CD4-positive, alpha-beta T cell treated with Interleukin-4 for 1 hour (primary cell): ENCODE data around the gene CAPN9.

Experiments
- DNase-seq, 2 donors: peaks; one replicate each; pipeline ENCODE4 v3.0.0-alpha.2; 2020 to 2022

CAPN9 gene

DNA sequence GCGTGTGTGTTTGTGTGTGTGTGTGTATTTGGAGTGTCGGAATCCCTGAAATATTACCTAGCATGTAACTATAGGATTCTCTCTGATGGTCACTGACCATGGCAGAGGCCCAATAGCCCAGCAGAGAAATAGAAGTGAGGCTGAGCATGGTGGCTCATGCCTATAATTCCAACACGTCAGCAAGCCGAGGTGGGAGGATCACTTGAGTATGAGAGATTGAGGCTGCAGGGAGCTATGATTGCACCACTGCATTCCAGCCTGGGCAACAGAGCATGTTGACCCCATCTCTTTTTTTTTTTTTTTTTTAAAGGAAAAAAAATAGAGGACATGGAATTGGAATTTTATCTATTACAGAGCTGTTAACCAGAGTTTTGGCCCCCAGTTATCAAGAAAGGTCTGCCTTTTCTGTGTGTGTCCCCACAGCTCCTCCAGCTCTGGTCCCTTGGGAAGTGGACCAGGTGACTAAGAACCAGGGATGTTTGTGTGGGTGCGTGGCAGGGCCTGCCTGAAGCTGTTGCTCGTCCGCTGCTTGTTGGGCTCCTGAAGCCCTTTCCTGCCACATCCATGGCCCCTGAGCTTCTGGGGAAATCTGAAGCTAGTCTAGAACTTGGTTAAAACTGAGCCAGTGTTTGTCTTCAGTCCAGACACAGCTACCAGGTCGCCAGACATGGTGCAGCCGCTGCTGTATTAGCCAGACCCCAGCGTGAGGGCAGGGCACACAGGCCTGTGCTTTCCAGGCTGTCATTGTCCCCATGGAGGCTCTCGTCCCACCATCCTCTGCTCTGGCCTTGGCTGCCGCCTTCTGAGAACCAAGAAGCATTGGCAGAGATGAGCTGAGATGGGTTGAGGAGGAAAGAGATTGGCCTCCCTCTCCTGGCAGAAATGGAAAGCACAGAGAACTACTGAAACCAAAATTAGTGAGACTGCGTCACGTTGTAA is 25.5 kb downstream of the CAPN9 start:
- DNase-seq: no peak

DNA sequence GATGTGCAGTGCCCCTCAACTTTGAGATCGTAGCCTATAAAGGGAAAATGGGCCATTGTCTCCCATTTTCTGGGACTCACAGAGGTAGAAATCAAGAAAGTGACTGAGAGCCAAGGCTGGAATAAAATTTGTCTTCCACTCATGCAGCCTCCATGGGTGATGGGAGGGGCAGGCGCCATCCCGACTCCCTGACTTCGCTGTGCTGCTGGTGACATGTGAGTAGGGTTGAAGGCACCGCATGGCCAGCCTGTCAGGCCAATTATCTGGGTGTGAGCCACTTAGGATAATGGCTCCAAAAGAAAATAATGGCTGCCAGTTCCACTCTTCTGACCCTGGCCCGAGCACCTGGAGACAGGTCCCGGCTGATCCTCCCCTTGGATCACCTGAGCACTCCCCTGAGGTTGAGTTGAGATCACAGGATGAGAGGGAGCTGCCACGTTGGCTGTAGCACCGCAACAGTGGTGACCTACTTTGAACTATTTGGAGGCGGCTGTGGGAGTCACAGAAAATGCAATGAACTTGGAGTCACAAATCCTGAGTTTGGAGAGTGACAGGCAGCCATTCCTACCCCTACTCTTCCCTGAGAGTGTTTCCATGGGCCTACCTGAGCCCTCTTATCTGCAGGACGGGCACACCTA is 26.3 kb downstream of the CAPN9 start:
- no peak for DNase-seq

DNA sequence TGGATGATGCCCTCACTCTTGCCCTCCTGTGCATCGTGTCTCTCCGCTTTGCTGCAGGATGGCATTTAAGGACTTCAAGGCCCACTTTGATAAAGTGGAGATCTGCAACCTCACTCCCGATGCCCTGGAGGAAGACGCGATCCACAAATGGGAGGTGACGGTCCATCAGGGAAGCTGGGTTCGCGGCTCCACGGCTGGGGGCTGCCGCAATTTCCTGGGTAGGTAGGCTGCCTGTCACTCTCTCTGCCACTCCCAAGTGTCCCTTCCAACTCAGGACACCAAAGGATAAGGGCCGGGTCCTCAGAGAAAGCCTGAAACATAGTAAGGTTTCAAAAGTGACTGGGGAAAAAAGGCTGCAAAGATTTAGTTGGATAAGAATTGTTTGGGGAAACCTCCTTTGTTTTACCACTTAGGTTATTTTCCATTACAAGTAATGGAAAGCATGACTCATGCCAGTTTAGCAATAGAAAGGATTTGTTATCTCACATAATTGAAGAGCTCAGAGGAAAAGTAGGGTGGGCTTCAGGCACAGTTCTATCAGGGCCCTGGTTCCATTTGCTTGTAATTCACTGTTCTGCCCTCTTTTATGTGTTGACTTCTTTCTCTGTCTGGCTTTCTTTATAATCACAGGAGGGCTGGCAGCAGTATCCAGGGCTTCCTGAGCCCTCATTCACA is 31.9 kb downstream of the CAPN9 start:
- no peak for DNase-seq

DNA sequence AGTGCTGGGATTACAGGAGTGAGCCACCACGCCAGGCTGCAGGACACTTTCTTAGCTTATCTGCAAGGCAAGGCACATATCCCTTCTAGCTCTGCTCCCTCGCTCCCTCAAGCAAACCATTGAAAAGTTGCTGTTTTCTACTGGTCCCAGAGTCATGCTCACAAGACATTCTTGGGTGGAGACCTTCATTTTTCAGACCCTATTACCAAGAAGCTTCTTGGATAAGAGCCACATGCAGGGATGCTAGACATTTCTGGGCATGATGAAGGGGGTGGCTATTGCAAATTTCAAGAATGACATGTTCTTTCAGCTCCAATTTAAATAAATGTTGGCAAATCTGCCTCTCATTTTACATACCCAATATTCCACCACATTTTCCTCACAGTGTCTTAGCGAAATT is 33.9 kb downstream of the CAPN9 start:
- DNase-seq: no peak

DNA sequence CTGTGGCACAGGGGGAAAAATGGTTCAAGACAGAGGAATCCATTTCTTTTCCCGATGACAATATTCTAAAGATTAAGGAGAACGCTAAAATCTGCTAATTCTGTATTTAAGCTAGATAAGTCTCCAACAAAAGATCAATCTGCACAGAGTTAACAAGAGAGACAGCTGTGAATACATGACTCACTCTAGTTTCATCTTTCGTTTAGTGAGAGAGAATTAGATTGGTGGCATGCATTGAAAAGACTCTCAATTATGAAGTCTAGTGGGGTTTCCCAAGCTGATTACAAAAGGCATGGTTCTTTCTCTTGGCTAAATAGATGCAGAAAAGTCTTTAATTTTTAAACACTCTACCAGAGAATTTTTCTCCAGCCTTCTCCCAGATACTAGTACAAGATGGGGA is 34.4 kb downstream of the CAPN9 start:
- DNase-seq: no peak

DNA sequence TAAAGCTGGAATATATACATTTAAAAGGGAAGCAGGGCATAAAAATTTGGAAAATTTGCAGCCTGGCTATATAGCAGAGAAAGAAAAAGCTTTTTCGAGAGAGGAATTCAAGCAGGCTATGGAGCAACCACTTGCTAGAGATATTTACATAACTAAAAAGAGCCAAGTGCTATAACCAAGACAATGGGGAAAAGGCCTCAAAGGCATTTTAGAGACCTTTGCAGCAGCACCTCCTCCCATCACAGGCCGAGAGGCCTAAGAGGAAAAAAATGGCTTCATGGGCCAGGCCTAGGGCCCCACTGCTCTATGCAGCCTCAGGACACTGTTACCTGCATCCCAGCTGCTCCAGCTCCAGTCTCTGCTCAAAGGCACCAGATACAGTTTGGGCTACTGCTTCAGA is 37.0 kb downstream of the CAPN9 start:
- DNase-seq: no peak

DNA sequence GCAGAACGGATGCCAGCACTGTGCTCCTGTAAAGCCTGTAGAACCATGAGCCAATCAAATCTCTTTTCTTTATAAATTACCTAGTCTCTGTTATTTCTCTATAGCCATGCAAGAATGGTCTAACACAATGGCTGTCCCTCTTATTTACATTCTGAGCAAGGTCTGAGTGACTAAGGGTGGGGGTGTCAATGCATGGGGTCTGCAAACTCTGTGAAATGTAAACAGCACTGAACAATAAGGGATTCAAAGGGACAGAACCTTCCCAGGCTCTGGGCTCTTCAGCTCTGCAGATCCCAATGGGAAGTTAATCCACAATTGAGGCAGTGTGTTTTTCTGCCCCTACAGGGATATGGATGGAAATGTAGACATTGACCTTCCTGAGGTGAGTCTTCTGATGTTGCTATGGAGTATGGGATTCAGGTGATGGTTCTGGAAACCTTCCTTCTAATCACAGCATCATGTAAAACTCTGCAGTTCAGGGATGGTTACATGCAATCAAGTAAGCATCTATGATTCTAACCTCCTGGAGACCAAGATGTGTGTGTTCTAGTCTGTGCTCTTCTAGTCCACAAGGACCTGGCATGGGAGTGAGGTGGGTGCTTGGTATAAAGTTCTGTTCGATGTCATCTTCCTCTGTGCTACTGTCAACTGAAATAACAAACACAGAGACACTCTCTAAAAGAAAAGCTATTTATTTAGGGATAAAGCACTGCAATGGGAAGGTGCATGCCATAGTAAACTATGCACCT is 38.6 kb downstream of the CAPN9 start:
- DNase-seq: no peak

DNA sequence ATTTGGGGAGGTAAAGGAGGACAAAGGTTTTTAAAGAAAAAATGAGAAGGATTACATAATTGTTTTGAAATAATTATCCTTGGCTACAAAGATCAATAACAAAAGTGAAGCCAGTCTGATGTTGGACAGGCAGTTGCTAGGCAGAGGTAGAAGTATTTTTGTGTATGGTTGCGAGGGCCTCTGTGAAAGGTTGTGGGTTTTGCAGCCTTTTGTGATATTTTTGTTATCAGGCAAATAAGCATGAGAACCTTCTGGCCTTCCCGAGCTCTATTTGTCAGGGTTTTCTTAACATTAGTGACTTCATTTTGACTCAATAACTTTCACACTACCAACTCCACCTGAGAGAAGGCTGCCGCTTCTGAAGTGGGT is 39.2 kb downstream of the CAPN9 start:
- no peak for DNase-seq

DNA sequence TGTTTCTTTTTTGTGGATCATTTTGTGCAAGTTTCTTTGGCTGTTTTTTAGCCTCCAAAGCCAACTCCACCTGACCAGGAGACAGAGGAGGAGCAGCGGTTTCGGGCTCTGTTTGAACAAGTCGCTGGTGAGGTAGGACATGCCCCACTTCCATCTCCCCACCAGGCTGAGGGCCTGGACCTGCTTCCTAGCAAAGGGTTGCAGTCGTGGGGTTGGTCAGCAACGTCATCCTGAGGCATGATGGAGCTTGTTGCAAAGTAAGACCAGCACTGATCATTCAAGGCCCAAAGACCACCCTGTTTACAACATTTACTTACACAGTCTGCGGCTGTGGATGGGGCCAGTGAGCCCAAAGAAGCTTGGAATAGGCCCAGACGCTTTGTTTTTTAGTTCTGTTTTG is 40.3 kb downstream of the CAPN9 start:
- DNase-seq: no peak

DNA sequence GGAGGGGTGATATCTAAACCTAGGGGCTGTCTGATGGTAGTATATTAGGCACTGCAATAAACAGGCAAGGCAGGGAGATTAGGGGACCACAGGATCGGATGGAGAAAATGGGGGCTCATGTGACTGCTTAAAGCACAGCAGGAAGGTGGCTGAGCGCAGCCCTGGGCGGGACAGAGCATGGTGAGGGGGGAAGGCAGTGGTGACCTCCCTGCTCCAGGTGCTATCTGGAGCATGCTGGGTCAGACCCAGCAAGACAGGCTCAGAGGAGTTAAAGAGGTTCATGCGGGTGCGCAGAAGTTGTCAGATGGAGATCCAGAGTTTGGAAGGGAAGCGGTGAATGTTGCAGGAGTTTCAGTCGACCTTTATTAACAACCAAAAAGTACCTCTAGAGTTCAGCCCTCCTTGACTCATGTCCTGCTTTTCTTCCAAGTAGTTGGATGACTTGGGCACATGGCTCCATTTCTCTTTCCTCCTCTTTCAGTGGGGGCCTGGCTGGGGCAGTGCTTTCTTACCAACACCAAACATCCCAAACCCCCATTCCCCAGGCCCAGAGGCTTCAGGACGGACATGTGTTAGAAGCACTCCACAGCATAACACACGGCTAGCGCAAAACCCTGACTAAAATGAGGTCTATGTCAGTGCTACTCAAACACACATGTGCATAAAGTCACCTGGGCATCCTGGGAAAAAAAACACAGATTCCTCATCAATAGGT is 41.5 kb downstream of the CAPN9 start:
- no peak for DNase-seq

DNA sequence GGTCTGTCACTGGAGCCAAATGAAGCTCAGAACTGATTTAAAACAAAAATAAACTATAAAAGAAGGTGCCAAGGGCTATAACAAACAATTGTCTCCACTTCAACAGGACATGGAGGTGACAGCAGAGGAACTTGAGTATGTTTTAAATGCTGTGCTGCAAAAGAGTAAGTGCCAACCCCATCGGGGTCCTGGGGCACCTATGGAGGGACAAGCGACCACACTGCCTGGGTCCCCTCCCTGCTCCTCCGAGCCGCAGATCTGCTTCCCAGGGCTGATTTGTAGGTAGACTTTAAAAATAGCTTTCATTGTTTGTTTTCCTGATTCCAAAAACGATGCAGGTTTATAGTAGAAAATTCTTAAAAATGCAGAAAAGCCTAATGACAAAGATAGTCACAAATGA is 42.8 kb downstream of the CAPN9 start:
- DNase-seq: no peak

DNA sequence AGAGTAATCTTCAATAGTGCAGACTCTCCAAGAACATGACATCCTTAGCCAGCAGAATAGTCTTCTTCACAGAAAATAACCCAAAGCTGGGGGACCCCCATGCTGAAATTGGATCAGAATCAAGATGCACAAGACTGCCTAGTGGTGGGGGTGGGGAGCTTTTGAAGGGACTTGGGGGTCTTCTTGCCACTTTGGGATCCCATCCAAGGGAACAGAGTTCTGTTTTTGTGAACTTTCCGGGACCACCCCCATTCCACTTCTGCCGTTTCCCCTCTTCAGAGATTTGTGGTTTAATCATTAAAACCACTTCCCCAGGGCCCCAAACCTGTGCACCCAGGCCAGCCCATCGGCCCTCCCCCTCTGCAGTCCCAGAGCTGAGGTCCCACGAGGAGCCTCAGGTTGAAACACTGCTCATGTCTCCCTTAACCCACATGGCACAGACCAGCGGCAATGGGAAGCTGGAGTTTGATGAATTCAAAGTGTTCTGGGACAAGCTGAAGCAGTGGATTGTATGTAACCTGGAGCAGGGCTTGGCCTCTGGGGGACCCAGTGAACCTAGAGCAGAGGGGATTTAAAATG is 44.9 kb downstream of the CAPN9 start:
- no peak for DNase-seq

DNA sequence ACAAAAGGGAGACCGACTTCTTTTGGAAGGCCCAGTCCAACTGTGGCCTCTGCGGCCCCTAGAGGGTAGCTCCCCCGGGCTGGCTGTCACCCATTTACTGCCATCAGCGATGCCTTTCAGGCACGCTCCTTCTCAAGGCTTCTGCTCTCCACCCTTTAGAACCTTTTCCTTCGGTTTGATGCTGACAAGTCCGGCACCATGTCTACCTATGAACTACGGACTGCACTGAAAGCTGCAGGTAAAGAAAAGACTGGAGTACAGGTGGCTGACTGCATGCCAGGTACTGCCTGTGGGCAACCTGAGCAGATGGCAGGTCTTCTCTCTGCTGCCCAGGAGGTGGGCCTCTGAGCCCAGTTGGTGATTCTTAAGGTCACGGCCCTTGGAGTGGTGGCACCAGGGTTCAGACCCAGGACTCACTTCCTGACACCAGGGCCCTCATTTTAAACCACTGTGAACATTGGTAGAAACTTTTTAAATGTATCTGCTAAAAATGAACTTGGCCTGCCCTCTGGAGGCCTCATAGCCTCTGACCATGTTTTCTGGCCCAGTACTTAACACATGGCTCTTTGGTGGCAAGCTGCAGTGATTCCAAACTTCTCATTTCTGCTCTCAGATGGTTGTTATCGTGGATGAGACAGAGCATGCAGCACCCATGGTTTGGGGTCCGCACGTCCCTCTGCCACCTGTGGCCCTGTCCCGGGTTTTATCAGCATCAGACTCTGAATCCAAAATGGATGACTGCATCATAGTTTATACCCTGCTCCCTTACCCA is 45.7 kb downstream of the CAPN9 start:
- no peak for DNase-seq

DNA sequence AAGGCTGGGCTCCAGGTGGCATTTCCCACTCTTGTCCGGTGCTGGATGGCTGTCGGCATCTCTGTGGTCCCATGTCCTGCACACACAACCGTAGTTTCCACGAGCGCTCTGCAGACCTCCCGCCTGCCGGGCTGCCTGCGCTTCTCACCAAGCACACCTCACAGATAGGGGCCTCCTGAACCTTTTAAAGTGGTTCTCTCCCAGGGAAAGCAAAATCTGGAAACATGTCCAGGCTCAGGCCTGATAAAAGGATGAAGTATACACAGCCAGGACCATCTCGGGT is 46.2 kb downstream of the CAPN9 start:
- DNase-seq: no peak

DNA sequence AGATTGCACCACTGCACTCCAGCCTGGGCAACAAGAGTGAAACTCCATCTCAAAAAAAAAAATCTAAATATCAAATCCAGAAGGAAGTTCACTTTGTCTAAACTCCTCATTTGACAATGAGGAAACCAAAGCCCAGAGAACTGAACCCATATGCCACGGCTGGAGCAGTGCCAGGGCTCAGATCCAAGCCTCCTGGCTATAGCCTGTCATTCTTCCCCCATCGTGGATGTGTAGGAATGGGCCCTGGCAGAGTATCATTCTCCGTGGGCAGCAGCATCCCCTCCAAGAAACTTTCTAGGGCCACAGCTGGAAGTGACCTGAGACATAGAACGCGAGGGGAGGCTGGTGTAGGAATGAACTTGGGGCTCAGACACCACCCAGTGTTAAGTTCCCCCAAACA is 47.2 kb downstream of the CAPN9 start:
- DNase-seq: no peak

DNA sequence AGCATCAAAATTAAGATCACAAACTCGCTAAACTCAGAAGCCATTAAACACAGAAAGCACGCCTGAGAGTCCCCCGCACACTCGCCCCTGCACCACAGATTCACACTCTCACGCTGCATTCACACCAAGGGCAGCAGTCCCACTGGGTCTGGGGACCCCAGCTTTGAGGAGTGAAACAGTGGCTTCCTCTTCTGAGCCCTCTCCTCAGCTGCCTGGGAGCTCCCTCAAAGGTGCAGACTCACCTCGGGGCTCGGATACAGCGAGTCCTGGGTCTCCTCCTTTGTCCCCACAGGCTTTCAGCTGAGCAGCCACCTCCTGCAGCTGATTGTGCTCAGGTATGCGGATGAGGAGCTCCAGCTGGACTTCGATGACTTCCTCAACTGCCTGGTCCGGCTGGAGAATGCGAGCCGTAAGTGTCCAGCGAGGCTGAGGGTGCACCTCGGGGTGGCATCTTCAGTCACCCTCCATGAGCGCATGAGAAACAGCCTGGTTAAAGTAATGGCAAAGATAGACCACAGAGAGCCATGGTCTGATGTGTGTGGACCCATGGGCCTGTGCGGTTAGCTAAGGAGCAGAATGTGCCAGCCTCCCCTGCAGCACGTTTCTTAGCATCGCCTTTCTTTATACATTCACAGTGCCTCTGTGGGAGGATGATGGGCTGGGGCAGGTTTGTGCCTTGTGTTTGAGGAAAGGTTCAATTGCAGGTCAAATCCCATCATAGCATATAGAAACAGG is 47.9 kb downstream of the CAPN9 start:
- DNase-seq: no peak

DNA sequence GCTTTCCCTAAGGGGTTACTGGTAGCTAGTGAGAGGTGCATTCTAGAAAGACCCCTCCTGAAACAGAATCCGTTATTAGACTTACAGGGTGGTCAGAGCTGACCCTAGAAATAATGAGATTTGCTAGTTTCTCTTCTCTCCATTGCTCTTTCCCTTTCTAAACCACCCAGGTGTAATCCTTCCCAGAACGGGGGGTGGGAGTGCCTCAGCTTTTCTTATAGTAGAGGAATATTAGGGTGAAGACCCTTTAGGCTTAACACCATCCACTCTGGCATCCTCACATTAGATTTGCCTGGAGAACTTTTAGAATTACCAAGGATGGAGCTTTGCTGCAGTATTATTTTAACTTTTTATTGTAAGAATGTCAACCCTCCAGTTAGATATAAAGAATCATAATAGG is 49.4 kb downstream of the CAPN9 start:
- no peak for DNase-seq

DNA sequence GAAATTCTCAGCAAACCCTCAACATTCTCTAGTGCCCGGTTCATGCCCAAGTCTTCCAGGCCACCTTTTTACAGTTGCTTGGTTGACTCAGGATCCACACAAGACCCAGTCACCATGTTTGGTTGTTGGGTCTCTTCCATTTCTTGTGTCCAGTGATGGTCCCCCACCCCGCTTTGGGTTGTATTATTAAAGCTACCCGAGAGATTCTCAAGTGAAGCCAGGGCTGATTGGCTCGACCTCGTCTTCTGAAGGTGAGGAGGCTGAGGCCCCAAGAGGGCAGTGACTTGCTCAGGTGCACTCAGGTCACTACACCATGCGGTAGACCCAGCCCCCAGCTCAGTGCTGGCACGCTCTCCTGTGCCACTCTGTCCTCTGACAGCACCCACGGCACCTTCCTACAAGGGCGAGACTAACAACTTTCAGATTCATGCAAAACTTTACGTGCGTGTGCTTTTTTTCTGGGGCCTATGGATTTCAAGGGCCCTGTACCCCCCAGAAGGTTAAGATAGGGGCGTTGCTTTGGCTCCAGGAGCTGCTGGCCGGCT is 50.3 kb downstream of the CAPN9 start:
- no peak for DNase-seq

DNA sequence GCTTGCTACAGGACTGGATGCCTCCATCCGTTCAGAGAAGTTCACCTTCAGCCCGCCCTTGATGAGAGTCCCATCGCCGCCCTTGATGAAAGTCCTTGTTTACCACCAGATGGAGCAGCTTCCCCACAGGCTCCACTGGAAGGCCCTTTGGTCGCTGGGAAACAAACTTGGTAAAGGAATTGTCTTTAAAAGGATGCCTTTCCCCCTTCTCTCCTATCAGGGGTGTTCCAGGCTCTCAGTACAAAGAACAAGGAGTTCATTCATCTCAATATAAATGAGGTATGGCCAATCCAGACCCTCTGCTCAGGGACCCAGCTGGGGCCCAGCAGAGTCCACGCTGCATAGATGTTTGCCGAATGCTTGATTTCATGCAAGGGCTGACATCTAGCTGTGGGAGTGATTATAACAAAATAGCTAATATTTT is 50.8 kb downstream of the CAPN9 start:
- no peak for DNase-seq

DNA sequence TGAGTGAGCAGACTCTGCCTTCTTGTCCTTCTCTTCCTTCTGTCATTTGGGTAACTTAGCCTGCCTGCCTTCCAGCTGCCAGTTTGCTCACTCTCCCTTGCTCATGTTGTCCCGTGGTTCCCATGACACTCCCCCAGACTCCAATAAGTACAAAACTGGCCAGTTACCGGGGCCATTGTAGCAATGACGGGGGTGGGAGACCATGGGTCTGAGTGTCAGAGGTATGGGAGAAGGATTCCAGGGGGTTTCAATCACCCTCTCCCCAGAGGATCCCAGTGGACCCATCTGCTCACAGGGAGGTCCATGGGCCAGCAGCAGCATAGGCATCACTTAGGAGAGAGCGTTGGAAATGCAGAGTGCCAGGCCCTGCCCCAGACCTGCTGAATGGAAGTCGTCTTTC is 51.3 kb downstream of the CAPN9 start:
- no peak for DNase-seq
